ENCODE results near the gene LRCH1.
A peak's percentile ranks its signal among the peaks of the same experiment; 100 is the strongest.

Gene LRCH1

DNA sequence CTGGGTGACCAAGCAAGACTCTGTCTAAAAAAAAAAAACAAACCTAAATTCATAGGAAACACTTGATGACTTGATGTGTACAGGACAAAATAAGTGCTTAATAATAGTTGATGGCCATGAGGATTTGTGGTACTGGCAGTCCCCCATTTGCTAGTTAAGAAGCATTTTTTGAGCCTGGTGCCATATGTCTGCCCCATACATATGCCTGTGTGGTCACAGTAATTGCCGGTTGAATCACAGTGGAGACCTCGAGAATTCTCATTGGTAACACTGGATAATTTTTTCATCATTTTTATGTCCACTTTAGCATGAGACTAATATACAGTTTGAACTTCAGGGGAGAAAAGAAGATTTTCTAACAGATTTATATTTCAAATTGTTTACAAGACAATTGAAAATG, 79.2 kb downstream of the LRCH1 start:
- no peaks in the 10 kb centered on the region for H3K9me3 ChIP-seq

DNA sequence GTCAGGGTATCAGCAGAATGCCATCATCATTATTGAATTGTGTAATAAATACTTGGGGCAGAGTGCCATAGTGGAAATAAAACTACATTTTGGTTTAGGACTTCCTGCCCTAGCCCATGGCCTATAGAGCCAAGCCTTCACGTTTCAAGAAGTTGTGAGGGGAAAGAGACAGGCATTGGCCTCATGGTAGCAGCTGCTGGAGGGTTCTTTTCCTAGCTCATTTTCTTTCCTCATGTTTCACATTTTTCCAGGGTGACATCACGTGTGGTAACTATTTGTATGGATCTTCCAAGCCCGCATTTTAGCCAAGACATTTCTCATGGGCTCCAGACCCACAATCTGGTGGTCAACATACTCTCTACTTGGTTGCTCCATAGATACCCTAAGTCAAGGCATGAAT, 80.4 kb downstream of the LRCH1 start:
- Histone ChIP-seq H3K4me1 (peaks cover 43% of the 10 kb centered on the region), H3K4me3 (ENCODE audit: low read depth, low read length) (no peak overlapping the region), H3K36me3 (no peaks in the 10 kb centered on the region), H3K27me3 (no peaks in the 10 kb centered on the region), H3K9me3 (no peaks in the 10 kb centered on the region)
- TF ChIP-seq, protein P1, sequence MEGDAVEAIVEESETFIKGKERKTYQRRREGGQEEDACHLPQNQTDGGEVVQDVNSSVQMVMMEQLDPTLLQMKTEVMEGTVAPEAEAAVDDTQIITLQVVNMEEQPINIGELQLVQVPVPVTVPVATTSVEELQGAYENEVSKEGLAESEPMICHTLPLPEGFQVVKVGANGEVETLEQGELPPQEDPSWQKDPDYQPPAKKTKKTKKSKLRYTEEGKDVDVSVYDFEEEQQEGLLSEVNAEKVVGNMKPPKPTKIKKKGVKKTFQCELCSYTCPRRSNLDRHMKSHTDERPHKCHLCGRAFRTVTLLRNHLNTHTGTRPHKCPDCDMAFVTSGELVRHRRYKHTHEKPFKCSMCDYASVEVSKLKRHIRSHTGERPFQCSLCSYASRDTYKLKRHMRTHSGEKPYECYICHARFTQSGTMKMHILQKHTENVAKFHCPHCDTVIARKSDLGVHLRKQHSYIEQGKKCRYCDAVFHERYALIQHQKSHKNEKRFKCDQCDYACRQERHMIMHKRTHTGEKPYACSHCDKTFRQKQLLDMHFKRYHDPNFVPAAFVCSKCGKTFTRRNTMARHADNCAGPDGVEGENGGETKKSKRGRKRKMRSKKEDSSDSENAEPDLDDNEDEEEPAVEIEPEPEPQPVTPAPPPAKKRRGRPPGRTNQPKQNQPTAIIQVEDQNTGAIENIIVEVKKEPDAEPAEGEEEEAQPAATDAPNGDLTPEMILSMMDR (IDR thresholded peaks at IDR 0.05; ENCODE audit: low read depth, low read length) = no peak
- no peak for DNase-seq

More for the DNA sequence above, 79.2 kb downstream of the LRCH1 start:
- TF ChIP-seq, protein P1 (IDR thresholded peaks at IDR 0.05; ENCODE audit: low read depth, low read length) = no peak
- H3K4me3 ChIP-seq (ENCODE audit: low read depth, low read length) = no peak overlapping the region
- H3K27me3 ChIP-seq = no peaks in the 10 kb centered on the region
- DNase-seq = no peak
- peaks cover 52% of the 10 kb centered on the region for H3K4me1 ChIP-seq
- no peaks in the 10 kb centered on the region for H3K36me3 ChIP-seq

DNA sequence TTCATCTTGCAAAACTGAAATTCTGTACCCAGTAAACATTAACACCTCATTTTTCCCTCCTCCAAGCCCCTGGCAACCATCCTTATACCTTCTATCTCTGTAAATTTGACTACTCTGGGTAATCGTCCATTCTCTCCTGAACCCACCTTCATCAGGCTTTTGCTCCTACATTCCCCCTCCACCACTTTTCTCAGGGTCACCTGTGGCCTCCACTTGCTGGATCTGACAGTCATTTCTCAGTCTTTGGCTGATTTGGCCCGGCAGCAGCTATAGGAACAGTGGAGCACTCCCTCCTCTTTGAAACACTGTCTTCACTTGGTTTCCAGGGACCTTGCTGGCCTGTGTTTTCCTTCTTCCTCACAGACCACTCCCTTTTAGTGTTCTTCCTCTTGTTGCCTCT, 83.5 kb downstream of the LRCH1 start:
- Histone ChIP-seq H3K4me3 (ENCODE audit: low read depth, low read length) (no peak overlapping the region), H3K9me3 (no peaks in the 10 kb centered on the region), H3K4me1 (peaks cover 44% of the 10 kb centered on the region), H3K36me3 (no peaks in the 10 kb centered on the region), H3K27me3 (no peaks in the 10 kb centered on the region)
- DNase-seq = no peak
- TF ChIP-seq, protein P1 (IDR thresholded peaks at IDR 0.05; ENCODE audit: low read depth, low read length) = no peak

DNA sequence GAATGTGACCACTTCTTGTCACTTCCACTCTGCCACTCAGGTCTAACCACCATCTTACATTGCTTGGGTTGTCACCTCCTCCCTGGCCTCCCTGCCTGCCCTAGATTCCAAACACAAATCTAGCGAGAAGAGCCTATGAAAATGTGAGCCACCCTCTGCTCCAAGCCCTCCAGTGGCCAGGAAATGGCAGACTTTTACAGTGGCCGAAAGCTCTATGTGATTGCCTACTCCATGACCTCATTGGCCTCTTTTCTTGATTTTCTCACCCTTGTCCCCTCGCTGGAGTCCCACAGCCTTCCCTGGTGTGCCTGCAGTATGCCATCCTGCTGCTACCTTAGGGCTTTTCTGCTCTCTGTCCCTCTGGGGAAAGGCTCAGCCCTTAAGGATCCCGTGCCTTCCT, 84.2 kb downstream of the LRCH1 start:
- Histone ChIP-seq H3K4me3 (ENCODE audit: low read depth, low read length) (no peak overlapping the region), H3K9me3 (no peaks in the 10 kb centered on the region), H3K36me3 (no peaks in the 10 kb centered on the region), H3K27me3 (no peaks in the 10 kb centered on the region), H3K4me1 (peaks cover 44% of the 10 kb centered on the region)
- TF ChIP-seq, protein P1 (IDR thresholded peaks at IDR 0.05; ENCODE audit: low read depth, low read length) = peak; percentile 26
- DNase-seq = no peak

DNA sequence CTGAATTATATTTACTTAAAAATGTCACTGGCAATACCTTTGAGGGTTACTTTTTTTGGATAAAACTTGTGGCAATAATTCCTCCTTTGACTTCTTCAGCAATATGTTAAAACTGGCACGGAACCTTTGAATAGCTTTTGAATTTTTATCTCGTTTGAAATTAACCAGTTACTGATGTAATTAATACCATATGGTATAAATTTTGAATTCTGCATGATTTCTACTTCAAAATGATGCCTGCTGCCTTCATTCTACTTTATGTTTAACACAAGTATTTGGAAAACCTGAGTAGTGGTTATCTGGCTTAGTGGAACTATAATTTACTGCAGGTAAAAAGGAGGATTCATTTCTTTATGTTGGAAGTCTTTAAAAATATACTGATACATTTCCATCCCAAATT, 85.3 kb downstream of the LRCH1 start:
- TF ChIP-seq, protein P1 (IDR thresholded peaks at IDR 0.05; ENCODE audit: low read depth, low read length) = no peak
- no peaks in the 10 kb centered on the region for H3K9me3 ChIP-seq
- H3K4me3 ChIP-seq (ENCODE audit: low read depth, low read length) = no peak overlapping the region
- no peaks in the 10 kb centered on the region for H3K27me3 ChIP-seq
- no peaks in the 10 kb centered on the region for H3K36me3 ChIP-seq
- peaks cover 46% of the 10 kb centered on the region for H3K4me1 ChIP-seq
- DNase-seq = no peak

DNA sequence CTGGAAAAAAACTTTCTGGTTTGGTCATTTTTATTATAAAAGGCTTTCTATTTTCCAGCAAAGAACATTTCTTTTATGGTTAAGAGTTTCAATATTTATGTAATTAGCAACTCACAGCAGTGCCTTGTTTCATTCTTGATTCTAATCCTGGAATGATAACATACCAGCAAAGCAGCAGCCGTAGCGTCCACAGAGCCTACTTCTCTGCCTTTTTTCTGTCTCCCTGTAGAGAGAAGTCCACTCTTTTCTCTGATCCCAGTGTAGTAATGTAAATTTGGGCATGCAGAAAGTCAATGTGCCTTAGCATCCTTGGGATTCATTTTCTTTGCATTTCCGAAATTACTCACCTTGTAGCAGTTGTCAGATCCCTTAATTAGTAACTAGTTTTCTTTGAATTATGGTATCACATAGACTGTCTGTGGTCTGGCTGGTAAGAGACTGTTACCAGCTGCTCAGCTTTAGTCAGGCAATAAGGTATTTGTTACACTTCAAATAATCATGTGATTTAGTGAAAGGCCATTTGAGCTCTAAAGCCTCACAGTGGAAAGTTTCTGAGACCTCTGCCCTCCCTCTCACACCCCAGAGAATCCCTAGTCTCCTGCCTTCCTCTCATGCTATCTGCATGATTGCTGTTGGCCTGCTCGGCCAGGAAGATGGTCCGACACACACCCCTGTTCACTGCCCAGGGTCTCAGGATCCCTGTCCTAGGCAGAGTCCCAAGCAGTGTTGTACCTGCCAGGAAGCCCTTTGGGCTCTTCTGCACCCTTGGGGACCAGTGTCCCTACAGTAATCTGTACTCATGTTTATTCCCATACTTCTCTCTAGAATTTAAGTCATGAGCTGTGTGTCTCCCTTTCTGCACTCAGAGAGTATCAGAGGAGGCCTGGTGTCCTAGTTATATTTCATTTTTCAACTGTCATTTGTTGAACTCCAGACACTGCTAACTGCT, 86.3 kb downstream of the LRCH1 start:
- TF ChIP-seq, protein P1 (IDR thresholded peaks at IDR 0.05; ENCODE audit: low read depth, low read length) = no peak
- no peaks in the 10 kb centered on the region for H3K36me3 ChIP-seq
- H3K4me1 ChIP-seq = peaks cover 56% of the 10 kb centered on the region
- no peaks in the 10 kb centered on the region for H3K9me3 ChIP-seq
- DNase-seq = no peak
- 0 out of 2 replicates have a peak overlapping the region, but pooled peaks have one; percentile 3 for H3K4me3 ChIP-seq (ENCODE audit: low read depth, low read length)
- H3K27me3 ChIP-seq = no peaks in the 10 kb centered on the region

All from BE2C (cell line).